HepG2 (cell line): Measurements from ENCODE around the gene ZSCAN1. TPM values are rescaled to one million over a fixed set of nuclear protein-coding genes. Genes with fewer than 3 reads are reported as not detected.

Source experiments
- AFF4 ChIP-seq: sonication (generic); formaldehyde crosslinking; IDR thresholded peaks from 2 replicates; pipeline ENCODE4 v1.4.0; 2020; ENCODE audit warnings: missing genetic modification reagents
- AGO2 ChIP-seq: fragments of 200-400 bp; formaldehyde crosslinking; optimal IDR thresholded peaks from 2 replicates; pipeline ENCODE3; 2017; ENCODE audit warnings: mild to moderate bottlenecking, low read depth, low read length, moderate library complexity
- CHCHD3 ChIP-seq: sonication (generic); formaldehyde crosslinking; IDR thresholded peaks from 2 replicates; pipeline ENCODE4 v1.8.0; 2022; ENCODE audit warnings: mild to moderate bottlenecking, missing genetic modification reagents, moderate library complexity
- GABPB1 ChIP-seq: IDR thresholded peaks from 2 replicates; pipeline ENCODE4 v1.6.1; 2016; ENCODE audit warnings: mild to moderate bottlenecking, missing genetic modification reagents, moderate library complexity, missing compliant biosample characterization
- JDP2 ChIP-seq: sonication (generic); formaldehyde crosslinking; IDR thresholded peaks from 2 replicates; pipeline ENCODE4 v1.8.1; 2022; ENCODE audit warnings: missing genetic modification reagents, borderline replicate concordance
- MAFF ChIP-seq: IDR thresholded peaks from 2 replicates; pipeline ENCODE4 v1.6.1; 2011; ENCODE audit warnings: low read depth, low read length, improper control_type of control experiment
- MYNN ChIP-seq: sonication (generic); formaldehyde crosslinking; IDR thresholded peaks from 2 replicates; pipeline ENCODE4 v1.4.0; 2020; ENCODE audit warnings: mild to moderate bottlenecking, low read depth, missing genetic modification reagents
- NAIF1 ChIP-seq: sonication (generic); formaldehyde crosslinking; IDR thresholded peaks from 2 replicates; pipeline ENCODE4 v1.5.0; 2020; ENCODE audit warnings: mild to moderate bottlenecking, missing genetic modification reagents, borderline replicate concordance
- PRDM4 ChIP-seq: sonication (generic); formaldehyde crosslinking; IDR thresholded peaks from 2 replicates; pipeline ENCODE4 v1.9.0; 2021; ENCODE audit warnings: missing genetic modification reagents, borderline replicate concordance
- PREB ChIP-seq: sonication (generic); formaldehyde crosslinking; IDR thresholded peaks from 2 replicates; pipeline ENCODE4 v1.4.0; 2020; ENCODE audit warnings: missing genetic modification reagents
- TMF1 ChIP-seq: sonication (generic); formaldehyde crosslinking; IDR thresholded peaks from 2 replicates; pipeline ENCODE4 v1.8.1; 2022; ENCODE audit warnings: low read depth, missing genetic modification reagents
- TRIM24 ChIP-seq: sonication (generic); formaldehyde crosslinking; IDR thresholded peaks from 2 replicates; pipeline ENCODE4 v1.8.0; 2022; ENCODE audit warnings: mild to moderate bottlenecking, missing genetic modification reagents
- ZBED4 ChIP-seq: sonication (generic); formaldehyde crosslinking; IDR thresholded peaks from 2 replicates; pipeline ENCODE4 v1.4.0; 2020; ENCODE audit warnings: missing genetic modification reagents, borderline replicate concordance
- ZBTB7B ChIP-seq: sonication (generic); formaldehyde crosslinking; IDR thresholded peaks from 2 replicates; pipeline ENCODE4 v1.4.0; 2020; ENCODE audit warnings: missing genetic modification reagents
- ZNF232 ChIP-seq: sonication (generic); formaldehyde crosslinking; IDR thresholded peaks from 2 replicates; pipeline ENCODE4 v1.4.0; 2020; ENCODE audit warnings: missing genetic modification reagents, borderline replicate concordance
- ZNF253 ChIP-seq: sonication (generic); formaldehyde crosslinking; IDR thresholded peaks from 2 replicates; pipeline ENCODE4 v1.8.0; 2022; ENCODE audit warnings: mild to moderate bottlenecking, missing genetic modification reagents, borderline replicate concordance
- ZNF598 ChIP-seq: sonication (generic); formaldehyde crosslinking; IDR thresholded peaks from 2 replicates; pipeline ENCODE4 v1.5.1; 2020; ENCODE audit warnings: mild to moderate bottlenecking, missing genetic modification reagents, borderline replicate concordance
- ZNF672 ChIP-seq: sonication (generic); formaldehyde crosslinking; IDR thresholded peaks from 2 replicates; pipeline ENCODE4 v1.8.1; 2022; ENCODE audit warnings: missing genetic modification reagents
- ZNF776 ChIP-seq: sonication (generic); formaldehyde crosslinking; IDR thresholded peaks from 2 replicates; pipeline ENCODE4 v1.4.0; 2020; ENCODE audit warnings: mild to moderate bottlenecking, missing genetic modification reagents
- ZNF891 ChIP-seq: sonication (generic); formaldehyde crosslinking; IDR thresholded peaks from 2 replicates; pipeline ENCODE4 v1.5.0; 2020; ENCODE audit warnings: mild to moderate bottlenecking, missing genetic modification reagents
- polyA plus RNA-seq, 8 experiments: library from polyadenylated mRNA; depleted of rRNA in 3 of 8; stranded (reverse) in 7 of 8; unstranded in 1 of 8; fragments of >200 nt; fragmentation: Illumina TruSeq in 4 of 8; extraction: Trizol in 4 of 8; gene quantifications; 2 replicates each; pipeline versions ENCODE4 v1.2.1 to v1.2.3, GENCODE V29; 2011 to 2016; ENCODE audit warnings: low read depth in 4 of 8, missing spikeins in 1 of 8, mixed read lengths in 1 of 8; ENCODE audit not compliant: insufficient read depth in 1 of 8
- total RNA-seq, 5 experiments: library from RNA; depleted of rRNA; stranded (reverse); fragments of >200 nt; fragmentation: Illumina TruSeq; extraction: Trizol; gene quantifications; 2 replicates each; pipeline ENCODE4 v1.2.3, GENCODE V29; 2016; ENCODE audit warnings: low read depth in 1 of 5

ZSCAN1 gene
- total and polyA plus RNA-seq, 2 of the 13 experiments (the other 11 are each of a cell fraction or from before 2014, with no cell fraction given) = not detected

GRCh38 chr19:58001895-58002369 is 31.9 kb upstream of the ZSCAN1 start (continued):
- no peak for TF ChIP-seq ZBED4 (CRISPR knock-in tag)
- no peak for TF ChIP-seq TMF1 (CRISPR knock-in tag)
- 0 out of 2 replicates have a peak, but pooled peaks have one; percentile 8 for TF ChIP-seq CHCHD3 (CRISPR knock-in tag)
- no peak for TF ChIP-seq TRIM24 (CRISPR knock-in tag)
- no peak for TF ChIP-seq ZNF253 (CRISPR knock-in tag)
- TF ChIP-seq MAFF = no peak
- TF ChIP-seq ZBTB7B (CRISPR knock-in tag) = no peak
- no peak for TF ChIP-seq ZNF232 (CRISPR knock-in tag)
- TF ChIP-seq PRDM4 (CRISPR knock-in tag) = no peak
- TF ChIP-seq ZNF891 (CRISPR knock-in tag) = no peak
- no peak for TF ChIP-seq PREB
- TF ChIP-seq ZNF776 (CRISPR knock-in tag) = no peak
- no peak for TF ChIP-seq NAIF1 (CRISPR knock-in tag)
- TF ChIP-seq MYNN (CRISPR knock-in tag) = no peak
- no peak for TF ChIP-seq ZNF598 (CRISPR knock-in tag)
- TF ChIP-seq GABPB1 (CRISPR knock-in tag) = no peak
- TF ChIP-seq AFF4 = no peak
- TF ChIP-seq ZNF672 = no peak
- no peak for TF ChIP-seq AGO2
- TF ChIP-seq JDP2 (CRISPR knock-in tag) = no peak
